K562 (cell line): ENCODE data around the gene ATP6V1F. TPM values are rescaled to one million over a fixed set of nuclear protein-coding genes. Genes with fewer than 3 reads are reported as not detected.
A peak's percentile ranks its signal among the peaks of the same experiment; 100 is the strongest.

Experiments used
- CBX1 ChIP-seq: sonication (generic); IDR thresholded peaks from 2 replicates; pipeline ENCODE4 v1.6.1; 2016; ENCODE audit warnings: antibody characterized with exemption, low read depth, mild to moderate bottlenecking
- CEBPB ChIP-seq: fragments of 450-650 bp; IDR thresholded peaks from 2 replicates; pipeline ENCODE4 v1.6.1; 2016; ENCODE audit warnings: missing genetic modification characterization, missing compliant biosample characterization
- ETV1 ChIP-seq: fragments of 450-650 bp; conservative IDR thresholded peaks from 2 replicates; pipeline ENCODE4 v1.6.1; 2016; ENCODE audit warnings: missing genetic modification characterization, control low read depth, low read depth, missing compliant biosample characterization
- HMG20A ChIP-seq: fragments of 450-650 bp; formaldehyde crosslinking; conservative IDR thresholded peaks from 2 replicates; pipeline ENCODE4 v1.4.0; 2020; ENCODE audit warnings: mild to moderate bottlenecking, mixed read lengths
- KAT7 ChIP-seq: sonication (generic); formaldehyde crosslinking; IDR thresholded peaks from 2 replicates; pipeline ENCODE4 v1.8.0; 2022; ENCODE audit warnings: missing genetic modification reagents, mild to moderate bottlenecking, borderline replicate concordance
- MEF2D ChIP-seq: conservative IDR thresholded peaks from 2 replicates; pipeline ENCODE4 v1.6.1; 2016; ENCODE audit warnings: low read depth, missing genetic modification characterization, missing compliant biosample characterization
- NR2C2 ChIP-seq, 2 experiments: fragments of 200-800 bp in 1 of 2; sonication (Bioruptor generic) in 1 of 2; sonication (generic) in 1 of 2; formaldehyde crosslinking in 1 of 2; IDR thresholded peaks; 2 replicates each; pipeline versions ENCODE4 v1.6.1 to v1.8.0; 2016 to 2022; ENCODE audit warnings: mild to moderate bottlenecking in 1 of 2, missing compliant biosample characterization in 1 of 2, missing genetic modification characterization in 1 of 2, missing genetic modification reagents in 1 of 2
- RFX7 ChIP-seq: fragments of 250-450 bp; sonication (Bioruptor Pico); IDR thresholded peaks from 2 replicates; pipeline ENCODE4 v1.5.1; 2021; ENCODE audit warnings: mild to moderate bottlenecking
- SREBF1 ChIP-seq: fragments of 150-350 bp; IDR thresholded peaks from 2 replicates; pipeline ENCODE4 v1.6.1; 2014; ENCODE audit warnings: antibody characterized with exemption, low read depth, low read length, borderline replicate concordance
- ZNF280A ChIP-seq: fragments of 450-650 bp; IDR thresholded peaks from 2 replicates; pipeline ENCODE4 v1.6.1; 2018; ENCODE audit warnings: mild to moderate bottlenecking, low read depth; ENCODE audit not compliant: partially characterized antibody
- ZNF316 ChIP-seq: fragments of 450-650 bp; IDR thresholded peaks from 2 replicates; pipeline ENCODE4 v1.6.1; 2016
- ZNF324 ChIP-seq: fragments of 250-450 bp; sonication (Bioruptor Pico); IDR thresholded peaks from 2 replicates; pipeline ENCODE4 v1.4.0; 2020; ENCODE audit warnings: mild to moderate bottlenecking
- ZNF740 ChIP-seq, 3 experiments: fragments of 200-800 bp in 1 of 3; sonication (Bioruptor generic) in 1 of 3; sonication (generic) in 1 of 3; formaldehyde crosslinking in 1 of 3; IDR thresholded peaks; 2 replicates each; pipeline versions ENCODE4 v1.6.1 to v1.8.0; 2016 to 2022; ENCODE audit warnings: mild to moderate bottlenecking in 2 of 3, missing compliant biosample characterization in 2 of 3, missing genetic modification characterization in 2 of 3, missing genetic modification reagents in 1 of 3
- polyA plus RNA-seq, 8 experiments: library from polyadenylated mRNA; depleted of rRNA in 4 of 8; stranded (reverse) in 5 of 8; unstranded in 3 of 8; fragments of >200 nt; fragmentation: Nextera tagmentation in 2 of 8; fragmentation: Illumina TruSeq in 1 of 8; extraction: Ambion mirVana in 2 of 8; extraction: Trizol in 1 of 8; gene quantifications; 2 replicates each; pipeline versions ENCODE4 v1.2.1 to v1.2.3, GENCODE V29; 2011 to 2014; ENCODE audit warnings: inconsistent platforms in 1 of 8, missing spikeins in 1 of 8
- total RNA-seq, 7 experiments: library from RNA; depleted of rRNA in 6 of 7; stranded (reverse); fragments of >200 nt in 6 of 7; fragmentation: Illumina TruSeq in 2 of 7; extraction: Trizol in 2 of 7; gene quantifications; 2 replicates each; pipeline versions ENCODE4 v1.2.1 to v1.2.3, GENCODE V29; 2011 to 2021; ENCODE audit warnings: low replicate concordance in 1 of 7
- TF ChIP-seq, protein P1 (sequence below): fragments of 250-450 bp; sonication (Bioruptor Pico); IDR thresholded peaks from 2 replicates; pipeline ENCODE4 v1.5.0; 2021; ENCODE audit warnings: mild to moderate bottlenecking, borderline replicate concordance
- TF ChIP-seq, protein P2 (sequence below): fragments of 250-450 bp; sonication (Bioruptor Pico); IDR thresholded peaks from 2 replicates; pipeline ENCODE4 v1.4.0; 2020
- TF ChIP-seq, protein P3 (sequence below), 3 experiments: fragments of 200-800 bp in 1 of 3; fragments of 250-450 bp in 1 of 3; fragments of 450-650 bp in 1 of 3; sonication (Bioruptor Pico) in 1 of 3; sonication (Bioruptor generic) in 1 of 3; formaldehyde crosslinking in 1 of 3; IDR thresholded peaks; 2 replicates each; pipeline versions ENCODE4 v1.6.1 to v1.8.0; 2016 to 2022; ENCODE audit warnings: mild to moderate bottlenecking in 2 of 3, missing genetic modification characterization in 2 of 3, missing compliant biosample characterization in 1 of 3, moderate library complexity in 1 of 3

The ATP6V1F gene
- total and polyA plus RNA-seq, 9 of the 15 experiments (the other 6 are each of a cell fraction or from before 2014, with no cell fraction given) = 206 to 1,123 (median 542) TPM

- TF ChIP-seq RFX7 (CRISPR knock-in tag) (no peak), SREBF1 (no peak), ZNF740 (CRISPR knock-in tag; IDR thresholded peaks at IDR 0.05) (no peak), ZNF740 (tag; IDR thresholded peaks at IDR 0.05) (peak in 1 of 2 experiments; percentile 18; a peak in 1 of 4 replicates), KAT7 (CRISPR knock-in tag) (peak; percentile 88), ETV1 (no peak), HMG20A (CRISPR knock-in tag) (no peak), CEBPB (no peak), ZNF316 (no peak), ZNF324 (CRISPR knock-in tag) (no peak), ZNF280A (no peak), MEF2D (no peak), NR2C2 (CRISPR knock-in tag; IDR thresholded peaks at IDR 0.05) (0 out of 2 replicates have a peak, but pooled peaks have one; percentile 32), NR2C2 (tag; IDR thresholded peaks at IDR 0.05) (peak; percentile 14), CBX1 (no peak)
- TF ChIP-seq, protein P1, sequence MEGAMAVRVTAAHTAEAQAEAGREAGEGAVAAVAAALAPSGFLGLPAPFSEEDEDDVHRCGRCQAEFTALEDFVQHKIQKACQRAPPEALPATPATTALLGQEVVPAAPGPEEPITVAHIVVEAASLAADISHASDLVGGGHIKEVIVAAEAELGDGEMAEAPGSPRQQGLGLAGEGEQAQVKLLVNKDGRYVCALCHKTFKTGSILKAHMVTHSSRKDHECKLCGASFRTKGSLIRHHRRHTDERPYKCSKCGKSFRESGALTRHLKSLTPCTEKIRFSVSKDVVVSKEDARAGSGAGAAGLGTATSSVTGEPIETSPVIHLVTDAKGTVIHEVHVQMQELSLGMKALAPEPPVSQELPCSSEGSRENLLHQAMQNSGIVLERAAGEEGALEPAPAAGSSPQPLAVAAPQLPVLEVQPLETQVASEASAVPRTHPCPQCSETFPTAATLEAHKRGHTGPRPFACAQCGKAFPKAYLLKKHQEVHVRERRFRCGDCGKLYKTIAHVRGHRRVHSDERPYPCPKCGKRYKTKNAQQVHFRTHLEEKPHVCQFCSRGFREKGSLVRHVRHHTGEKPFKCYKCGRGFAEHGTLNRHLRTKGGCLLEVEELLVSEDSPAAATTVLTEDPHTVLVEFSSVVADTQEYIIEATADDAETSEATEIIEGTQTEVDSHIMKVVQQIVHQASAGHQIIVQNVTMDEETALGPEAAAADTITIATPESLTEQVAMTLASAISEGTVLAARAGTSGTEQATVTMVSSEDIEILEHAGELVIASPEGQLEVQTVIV (CRISPR knock-in tag) = no peak
- TF ChIP-seq, protein P2, sequence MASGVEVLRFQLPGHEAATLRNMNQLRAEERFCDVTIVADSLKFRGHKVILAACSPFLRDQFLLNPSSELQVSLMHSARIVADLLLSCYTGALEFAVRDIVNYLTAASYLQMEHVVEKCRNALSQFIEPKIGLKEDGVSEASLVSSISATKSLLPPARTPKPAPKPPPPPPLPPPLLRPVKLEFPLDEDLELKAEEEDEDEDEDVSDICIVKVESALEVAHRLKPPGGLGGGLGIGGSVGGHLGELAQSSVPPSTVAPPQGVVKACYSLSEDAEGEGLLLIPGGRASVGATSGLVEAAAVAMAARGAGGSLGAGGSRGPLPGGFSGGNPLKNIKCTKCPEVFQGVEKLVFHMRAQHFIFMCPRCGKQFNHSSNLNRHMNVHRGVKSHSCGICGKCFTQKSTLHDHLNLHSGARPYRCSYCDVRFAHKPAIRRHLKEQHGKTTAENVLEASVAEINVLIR (CRISPR knock-in tag) = no peak
- TF ChIP-seq, protein P3, sequence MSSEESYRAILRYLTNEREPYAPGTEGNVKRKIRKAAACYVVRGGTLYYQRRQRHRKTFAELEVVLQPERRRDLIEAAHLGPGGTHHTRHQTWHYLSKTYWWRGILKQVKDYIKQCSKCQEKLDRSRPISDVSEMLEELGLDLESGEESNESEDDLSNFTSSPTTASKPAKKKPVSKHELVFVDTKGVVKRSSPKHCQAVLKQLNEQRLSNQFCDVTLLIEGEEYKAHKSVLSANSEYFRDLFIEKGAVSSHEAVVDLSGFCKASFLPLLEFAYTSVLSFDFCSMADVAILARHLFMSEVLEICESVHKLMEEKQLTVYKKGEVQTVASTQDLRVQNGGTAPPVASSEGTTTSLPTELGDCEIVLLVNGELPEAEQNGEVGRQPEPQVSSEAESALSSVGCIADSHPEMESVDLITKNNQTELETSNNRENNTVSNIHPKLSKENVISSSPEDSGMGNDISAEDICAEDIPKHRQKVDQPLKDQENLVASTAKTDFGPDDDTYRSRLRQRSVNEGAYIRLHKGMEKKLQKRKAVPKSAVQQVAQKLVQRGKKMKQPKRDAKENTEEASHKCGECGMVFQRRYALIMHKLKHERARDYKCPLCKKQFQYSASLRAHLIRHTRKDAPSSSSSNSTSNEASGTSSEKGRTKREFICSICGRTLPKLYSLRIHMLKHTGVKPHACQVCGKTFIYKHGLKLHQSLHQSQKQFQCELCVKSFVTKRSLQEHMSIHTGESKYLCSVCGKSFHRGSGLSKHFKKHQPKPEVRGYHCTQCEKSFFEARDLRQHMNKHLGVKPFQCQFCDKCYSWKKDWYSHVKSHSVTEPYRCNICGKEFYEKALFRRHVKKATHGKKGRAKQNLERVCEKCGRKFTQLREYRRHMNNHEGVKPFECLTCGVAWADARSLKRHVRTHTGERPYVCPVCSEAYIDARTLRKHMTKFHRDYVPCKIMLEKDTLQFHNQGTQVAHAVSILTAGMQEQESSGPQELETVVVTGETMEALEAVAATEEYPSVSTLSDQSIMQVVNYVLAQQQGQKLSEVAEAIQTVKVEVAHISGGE (CRISPR knock-in tag; IDR thresholded peaks at IDR 0.05) = no peak
These were observed 855 bp downstream of the ATP6V1F start (continued) for GRCh38 chr7:128863433-128863989.
